Fibroblast of peridontal ligament (primary cell): ENCODE results near the gene FAM107B.
"Not testable (repeated sequence)": the region's sequence is repeated elsewhere in the genome, so short reads cannot be mapped to it uniquely, and the experiment has no call there.

Experiments used
- DNase-seq: peaks from one replicate; pipeline ENCODE4 v3.0.0-alpha.2; 2010; ENCODE audit errors: extremely low read depth

The FAM107B gene

GRCh38 chr10:14736043-14736442, 38.7 kb downstream of the FAM107B start:
- no peak for DNase-seq

- DNase-seq, result no peak
These were observed 42.7 kb downstream of the FAM107B start for GRCh38 chr10:14731875-14732512.

GRCh38 chr10:14728346-14728745, 46.4 kb downstream of the FAM107B start:
- DNase-seq, result no peak

- DNase-seq, result no peak
These were observed 46.8 kb downstream of the FAM107B start for GRCh38 chr10:14727924-14728323.

DNA sequence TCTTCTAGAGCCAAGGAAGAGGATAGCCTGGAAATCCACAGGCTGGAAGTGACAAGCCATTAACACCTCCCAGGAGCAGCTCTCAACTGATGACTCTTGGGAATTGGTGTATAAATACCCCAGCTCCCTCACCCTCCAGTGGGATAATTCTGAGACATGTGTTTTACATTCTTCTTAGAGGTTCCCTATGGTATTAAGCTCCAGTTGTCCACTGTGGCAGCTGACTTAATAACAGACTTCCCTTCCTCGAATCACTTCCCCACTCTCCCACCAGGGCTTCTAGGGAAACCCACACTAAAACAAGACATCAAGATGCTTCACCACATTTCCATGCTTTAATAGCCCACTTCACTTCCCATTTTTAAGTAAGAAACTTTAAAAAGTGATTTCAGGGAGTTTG, 47.2 kb downstream of the FAM107B start:
- no peak for DNase-seq

- no peak for DNase-seq
These were observed 49.8 kb downstream of the FAM107B start for GRCh38 chr10:14724931-14725330.

DNA sequence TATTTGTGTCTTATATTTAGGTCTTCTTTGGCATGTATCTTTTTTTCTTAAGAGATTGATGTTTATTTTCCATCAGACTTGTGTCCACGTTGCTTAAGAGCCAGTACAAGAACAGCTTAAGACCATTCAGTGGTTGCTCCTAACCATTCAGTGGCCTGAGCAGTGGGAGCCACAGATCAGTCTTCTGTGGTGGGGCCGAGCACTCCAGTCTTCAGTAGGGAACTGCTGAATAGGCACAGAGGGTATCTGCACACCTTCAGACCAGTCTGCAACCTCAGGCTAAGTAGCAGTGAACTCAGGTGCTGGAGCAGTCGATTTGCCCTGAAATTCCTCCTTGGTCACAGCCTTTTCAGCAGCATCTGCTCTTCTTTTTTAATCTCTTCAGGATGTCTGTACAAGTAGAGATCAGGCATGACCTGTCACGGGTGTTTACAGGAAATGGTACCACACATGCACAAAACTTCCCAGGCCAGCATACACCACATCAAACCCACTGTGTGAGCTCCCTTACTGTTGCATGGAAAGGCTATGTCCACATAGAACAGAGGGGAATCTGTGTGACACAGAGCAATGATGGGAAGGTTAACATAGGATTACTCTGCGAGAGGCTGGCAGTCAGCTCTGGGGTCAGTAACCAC, 51.5 kb downstream of the FAM107B start:
- DNase-seq, result no peak

DNA sequence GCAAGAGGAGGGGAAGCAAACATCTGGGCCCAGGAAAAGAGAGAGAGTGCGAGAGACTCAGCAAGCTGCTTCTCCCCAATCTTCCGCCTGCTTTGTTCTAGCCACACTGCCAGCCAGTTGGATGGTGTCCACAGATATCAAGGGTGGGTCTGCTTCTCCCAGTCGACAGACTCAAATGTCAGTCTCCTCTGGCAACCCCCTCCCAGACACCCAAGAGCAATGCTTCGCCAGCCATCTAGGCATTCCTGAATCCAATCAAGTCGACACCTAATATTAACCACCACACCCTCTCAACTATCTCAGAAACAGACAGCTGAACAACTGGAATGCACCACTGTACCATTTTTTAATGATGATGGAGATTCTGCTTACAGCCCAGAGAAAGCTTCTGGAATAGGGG, 57.1 kb downstream of the FAM107B start:
- DNase-seq, result no peak

- DNase-seq, result peak; percentile 19
These were observed 61.7 kb downstream of the FAM107B start for GRCh38 chr10:14712991-14713424.

DNA sequence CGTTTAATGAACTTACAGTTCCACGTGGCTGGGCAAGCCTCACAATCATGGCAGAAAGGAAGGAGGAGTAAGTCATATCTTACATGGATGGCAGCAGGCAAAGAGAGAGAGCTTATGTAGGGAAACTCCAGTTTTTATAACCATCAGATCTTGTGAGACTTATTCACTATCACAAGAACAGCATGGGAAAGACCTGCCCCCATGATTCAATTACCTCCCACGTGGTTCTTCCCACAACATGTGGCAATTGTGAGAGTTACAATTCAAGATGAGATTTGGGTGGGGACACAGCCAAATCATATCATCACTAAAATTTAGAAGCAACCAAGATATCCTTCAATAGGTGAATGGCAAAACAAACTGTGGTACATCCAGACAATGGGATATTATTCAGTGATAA, 65.4 kb downstream of the FAM107B start:
- DNase-seq, result not testable (repeated sequence)

GRCh38 chr10:14707481-14707880, 67.2 kb downstream of the FAM107B start:
- peak; percentile 68 for DNase-seq

DNA sequence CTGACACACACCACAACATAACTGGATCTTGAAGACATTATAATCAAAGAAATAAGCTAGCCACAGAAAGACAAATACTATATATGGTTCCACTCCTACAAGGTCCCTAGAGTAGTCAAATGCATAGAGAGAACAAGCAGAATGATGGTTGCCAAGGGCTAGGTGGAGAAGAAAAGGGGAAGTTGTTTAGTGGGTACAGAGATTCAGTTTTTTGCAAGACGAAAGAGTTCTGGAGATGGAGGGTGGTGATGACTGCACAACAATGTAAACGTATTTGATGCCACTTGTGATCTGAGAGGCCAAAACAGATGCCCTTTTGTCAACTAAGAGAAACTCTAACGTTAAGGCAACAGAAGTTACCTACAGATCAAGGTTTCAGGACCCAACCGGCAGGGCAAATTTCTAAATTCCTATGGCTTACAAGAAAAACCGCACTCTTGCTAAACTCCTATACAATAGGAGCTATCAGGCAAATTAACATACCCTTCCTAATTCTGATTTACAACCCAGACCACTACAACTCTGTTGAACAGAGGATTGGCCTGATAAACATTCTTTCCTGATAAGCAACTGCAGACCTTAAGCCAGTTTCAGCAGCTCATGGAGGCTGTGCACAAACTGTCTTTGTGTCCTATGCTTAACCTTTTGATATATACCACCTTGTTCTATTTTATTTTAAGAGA, 69.0 kb downstream of the FAM107B start:
- DNase-seq, result no peak

- no peak for DNase-seq
These were observed 71.1 kb downstream of the FAM107B start for GRCh38 chr10:14703631-14704001.

GRCh38 chr10:14701466-14701865, 73.2 kb downstream of the FAM107B start:
- no peak for DNase-seq

DNA sequence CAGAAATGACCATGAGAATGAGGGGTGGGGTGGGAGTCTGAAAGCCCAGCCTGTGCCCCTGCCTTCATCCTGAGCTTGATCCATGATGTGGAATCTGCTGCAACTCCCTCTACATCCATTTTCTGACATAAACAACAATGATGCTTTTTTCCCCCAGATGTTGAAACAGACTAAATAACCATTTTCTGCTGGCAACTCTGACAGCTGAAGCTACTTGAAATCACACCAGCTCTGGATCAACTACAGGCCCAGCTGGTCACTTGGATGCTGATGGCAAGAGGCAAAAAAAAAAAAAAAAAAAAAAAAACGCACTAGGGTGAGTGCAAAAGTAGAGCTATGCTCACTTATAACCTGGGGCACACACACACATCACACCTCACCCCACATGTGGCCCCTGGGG, 74.2 kb downstream of the FAM107B start:
- DNase-seq, result peak; percentile 51

DNA sequence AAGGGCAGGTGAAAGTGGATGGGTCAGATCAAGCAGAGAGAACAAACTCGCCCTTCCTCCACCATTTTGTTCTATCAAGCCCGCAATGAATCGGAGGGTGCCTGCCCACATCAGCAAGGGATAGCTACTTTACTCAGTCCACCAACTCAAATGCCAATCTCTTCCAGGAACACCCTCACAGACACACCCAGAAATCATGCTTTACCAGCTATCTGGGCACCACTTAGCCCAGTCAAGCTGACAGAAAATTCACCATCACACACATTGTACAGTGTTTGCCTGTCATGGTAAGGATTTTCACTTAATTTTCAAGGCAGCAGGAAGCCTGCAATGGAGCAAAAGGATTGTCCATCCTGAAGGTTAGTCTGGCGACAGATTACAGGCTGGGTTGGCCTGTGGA, 75.2 kb downstream of the FAM107B start:
- no peak for DNase-seq

- no peak for DNase-seq
These were observed 75.9 kb downstream of the FAM107B start for GRCh38 chr10:14698829-14699170.

DNA sequence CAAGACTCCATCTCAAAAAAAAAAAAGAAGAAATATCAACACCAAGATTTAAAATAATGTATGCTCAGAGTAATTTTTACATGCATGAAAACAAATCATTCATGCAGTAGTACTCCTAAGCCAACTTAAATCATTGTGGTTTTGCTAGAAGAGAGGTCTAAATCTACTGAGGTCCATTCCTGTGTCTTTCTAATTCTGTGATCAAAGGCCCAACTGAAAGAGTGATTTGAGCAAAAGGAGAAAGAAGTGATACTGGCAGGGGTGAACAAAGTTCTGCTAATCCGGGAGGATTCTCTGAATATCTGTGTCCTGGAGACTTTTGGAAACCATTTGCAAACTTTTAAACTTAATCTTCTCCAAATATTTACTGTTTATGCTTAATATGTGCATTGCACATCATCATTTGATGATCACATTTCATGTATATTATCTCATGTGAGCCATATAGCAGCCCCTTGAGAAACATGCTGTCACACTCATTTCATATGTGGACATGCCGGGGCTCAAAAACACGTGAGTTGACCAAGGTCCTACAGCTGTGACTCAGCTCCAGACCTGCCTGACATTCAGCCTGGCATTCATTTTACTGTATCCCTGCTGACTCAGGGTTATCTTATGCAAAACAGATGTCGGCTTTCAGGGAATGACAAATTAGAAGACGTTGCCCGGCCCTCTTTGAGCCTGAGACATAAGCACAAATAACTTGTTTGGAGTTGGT, 76.4 kb downstream of the FAM107B start:
- DNase-seq, result peak; percentile 91

DNA sequence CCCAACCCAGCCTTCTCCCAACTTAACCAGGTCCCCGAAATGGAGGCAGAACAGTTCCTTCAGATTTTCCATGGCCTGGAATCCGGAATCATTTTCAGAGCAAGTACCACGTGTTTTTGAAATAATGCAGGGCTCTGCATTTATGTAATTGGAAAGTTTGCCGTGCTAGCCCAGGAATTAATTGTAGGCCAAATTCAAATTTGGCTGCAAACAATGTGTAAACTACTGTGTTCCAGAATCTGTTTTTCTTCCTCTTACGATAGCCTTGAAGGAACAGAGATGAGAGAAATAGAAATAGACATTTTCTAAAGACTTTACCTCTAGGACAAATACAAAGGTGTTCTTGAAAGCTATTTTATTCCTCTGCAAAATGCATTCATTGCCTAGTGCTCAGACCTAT, 77.4 kb downstream of the FAM107B start:
- DNase-seq, result no peak

DNA sequence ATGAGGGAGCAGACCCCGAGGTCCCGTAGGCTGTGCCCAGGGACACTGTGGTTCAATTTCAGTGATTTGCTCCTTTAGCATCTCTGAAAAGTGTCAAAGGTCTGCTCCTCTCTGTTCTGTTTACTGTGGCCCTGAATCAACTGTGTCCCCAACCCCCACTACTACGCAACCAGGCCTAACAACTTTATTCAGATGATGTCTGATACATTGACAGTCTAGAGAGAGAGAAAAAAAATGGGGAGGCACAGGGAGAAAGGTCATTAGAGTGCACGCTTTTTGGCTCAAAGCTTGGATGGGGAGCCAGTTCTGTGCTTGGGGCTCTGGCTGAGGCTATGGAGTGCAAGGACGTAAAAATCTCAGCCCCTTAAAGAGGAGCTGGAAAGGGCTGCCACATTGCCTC, 77.9 kb downstream of the FAM107B start:
- no peak for DNase-seq

DNA sequence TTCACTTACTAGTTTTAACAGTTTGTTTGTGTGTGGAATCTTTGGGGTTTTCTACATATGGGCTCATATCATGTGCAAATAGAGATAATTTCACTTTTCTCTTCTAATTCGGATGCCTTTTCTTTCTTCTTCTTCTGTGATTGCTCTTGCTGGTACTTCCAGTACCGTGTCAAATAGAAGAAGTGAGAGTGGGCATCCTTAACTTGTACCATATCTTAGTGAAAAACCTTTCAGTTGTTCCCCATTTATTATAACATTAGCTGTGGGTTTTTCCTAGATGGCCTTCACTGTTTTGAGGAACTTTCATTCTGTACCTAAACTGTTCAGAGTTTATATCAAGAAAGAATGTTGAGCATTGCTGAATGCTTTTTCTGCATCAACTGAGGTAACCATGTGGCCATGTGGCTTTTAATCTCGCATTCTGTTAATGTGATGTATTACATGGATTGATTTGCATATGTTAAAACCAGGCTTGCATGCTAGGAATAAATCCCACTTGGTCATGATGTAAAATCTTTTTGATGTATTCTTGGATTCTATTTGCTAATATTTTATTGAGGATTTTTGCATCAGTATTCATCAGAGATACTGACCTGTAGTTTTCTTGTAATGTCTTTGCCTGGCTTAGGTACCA, 78.7 kb downstream of the FAM107B start:
- no peak for DNase-seq

DNA sequence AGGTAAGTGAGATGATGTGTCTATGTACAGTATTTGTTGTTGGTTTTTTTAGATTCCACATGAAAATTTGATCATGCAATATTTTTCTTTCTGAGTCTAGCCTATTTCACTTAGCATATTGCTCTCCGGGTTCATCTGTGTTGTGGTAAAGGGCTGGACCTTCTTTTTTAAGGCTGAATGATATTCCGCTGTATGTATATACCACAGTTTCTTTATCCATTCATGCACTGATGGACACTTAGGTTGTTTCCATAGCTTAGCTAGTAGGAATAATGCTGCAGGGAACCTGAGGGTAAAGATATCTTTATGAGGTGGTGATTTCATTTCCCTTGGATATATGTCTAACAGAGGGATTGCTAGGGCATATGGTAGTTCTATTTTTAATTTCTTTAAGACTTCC, 80.8 kb downstream of the FAM107B start:
- no peak for DNase-seq
